Nephron (organoid): ENCODE results near the gene WIPF2.

ENCODE experiments used
- H3K27ac Mint-ChIP-seq, 3 experiments: 2 replicates each; pipeline ENCODE4 v1.8.0; 2020; ENCODE audit warnings: mixed read lengths in 3 of 3, mild to moderate bottlenecking in 2 of 3, moderate library complexity in 1 of 3
- H3K27me3 Mint-ChIP-seq: 2 replicates; pipeline ENCODE4 v1.8.0; 2021; ENCODE audit warnings: low read depth, mild to moderate bottlenecking, moderate library complexity, mixed read lengths
- H3K36me3 Mint-ChIP-seq: 2 replicates; pipeline ENCODE4 v1.8.0; 2020; ENCODE audit warnings: low read depth, mixed read lengths
- H3K4me1 Mint-ChIP-seq: 2 replicates; pipeline ENCODE4 v1.8.0; 2020; ENCODE audit warnings: mixed read lengths
- H3K4me3 Mint-ChIP-seq, 3 experiments: 2 replicates each; pipeline ENCODE4 v1.8.0; 2020; ENCODE audit warnings: mild to moderate bottlenecking in 3 of 3, mixed read lengths in 3 of 3, moderate library complexity in 2 of 3
- H3K9me3 Mint-ChIP-seq: 2 replicates; pipeline ENCODE4 v1.8.0; 2020; ENCODE audit warnings: mixed read lengths
- TF ChIP-seq, protein P1 (sequence below), 3 experiments: fragments of 200-600 bp; sonication (generic); IDR thresholded peaks; one replicate each; pipeline ENCODE4 v1.5.0; 2021; ENCODE audit warnings: antibody characterized with exemption in 3 of 3; ENCODE audit not compliant: unreplicated experiment in 3 of 3

WIPF2 gene

DNA sequence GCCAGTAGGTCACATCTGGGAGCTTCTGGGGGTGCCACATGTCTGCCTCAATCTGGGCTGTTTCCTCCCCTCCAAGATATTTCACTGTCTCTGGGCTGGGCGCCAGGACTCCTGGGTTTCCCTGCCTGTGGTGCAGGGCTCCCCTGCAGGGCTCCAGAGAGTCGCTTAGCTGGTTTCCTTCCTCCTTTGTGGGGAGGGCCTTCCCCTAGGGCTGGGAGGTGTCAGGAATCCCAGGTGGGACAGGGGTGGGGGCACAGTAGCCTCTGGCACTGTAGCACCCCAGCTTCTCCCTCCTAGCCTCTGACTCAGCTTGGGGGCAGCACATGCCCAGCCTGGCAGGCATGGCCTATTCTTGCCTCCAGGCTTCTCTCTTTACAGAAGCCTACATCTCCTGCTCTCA lies 92.5 kb downstream of the WIPF2 start:
- Mint-ChIP-seq H3K9me3 (no peaks in the 10 kb centered on the region), H3K4me1 (no peaks in the 10 kb centered on the region), H3K4me3 (peak overlapping the region in 1 of 3 experiments; percentile 34), H3K27me3 (no peaks in the 10 kb centered on the region), H3K36me3 (no peaks in the 10 kb centered on the region), H3K27ac (peak overlapping the region in 1 of 3 experiments; percentile 30)
- TF ChIP-seq, protein P1, sequence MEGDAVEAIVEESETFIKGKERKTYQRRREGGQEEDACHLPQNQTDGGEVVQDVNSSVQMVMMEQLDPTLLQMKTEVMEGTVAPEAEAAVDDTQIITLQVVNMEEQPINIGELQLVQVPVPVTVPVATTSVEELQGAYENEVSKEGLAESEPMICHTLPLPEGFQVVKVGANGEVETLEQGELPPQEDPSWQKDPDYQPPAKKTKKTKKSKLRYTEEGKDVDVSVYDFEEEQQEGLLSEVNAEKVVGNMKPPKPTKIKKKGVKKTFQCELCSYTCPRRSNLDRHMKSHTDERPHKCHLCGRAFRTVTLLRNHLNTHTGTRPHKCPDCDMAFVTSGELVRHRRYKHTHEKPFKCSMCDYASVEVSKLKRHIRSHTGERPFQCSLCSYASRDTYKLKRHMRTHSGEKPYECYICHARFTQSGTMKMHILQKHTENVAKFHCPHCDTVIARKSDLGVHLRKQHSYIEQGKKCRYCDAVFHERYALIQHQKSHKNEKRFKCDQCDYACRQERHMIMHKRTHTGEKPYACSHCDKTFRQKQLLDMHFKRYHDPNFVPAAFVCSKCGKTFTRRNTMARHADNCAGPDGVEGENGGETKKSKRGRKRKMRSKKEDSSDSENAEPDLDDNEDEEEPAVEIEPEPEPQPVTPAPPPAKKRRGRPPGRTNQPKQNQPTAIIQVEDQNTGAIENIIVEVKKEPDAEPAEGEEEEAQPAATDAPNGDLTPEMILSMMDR (IDR thresholded peaks at IDR 0.05; ENCODE audit: unreplicated experiment in 3 of 3), result no peak

GRCh38 chr17:40312131-40312731 lies 93.1 kb downstream of the WIPF2 start:
- Mint-ChIP-seq H3K27me3 (no peaks in the 10 kb centered on the region), H3K4me1 (peaks cover 2% of the 10 kb centered on the region), H3K36me3 (no peaks in the 10 kb centered on the region), H3K4me3 (no peak overlapping the region), H3K27ac (no peak overlapping the region), H3K9me3 (no peaks in the 10 kb centered on the region)
- TF ChIP-seq, protein P1 (IDR thresholded peaks at IDR 0.05; ENCODE audit: unreplicated experiment in 3 of 3), result no peak

- Mint-ChIP-seq H3K27ac (peak overlapping the region in 2 of 3 experiments; percentile 39 to 94), H3K27me3 (no peaks in the 10 kb centered on the region), H3K9me3 (no peaks in the 10 kb centered on the region), H3K36me3 (no peaks in the 10 kb centered on the region), H3K4me1 (peaks cover 11% of the 10 kb centered on the region), H3K4me3 (peak overlapping the region in 1 of 3 experiments; percentile 65)
- TF ChIP-seq, protein P1 (IDR thresholded peaks at IDR 0.05; ENCODE audit: unreplicated experiment in 3 of 3), result no peak
Observed at GRCh38 chr17:40312893-40313667, 94.0 kb downstream of the WIPF2 start.

- H3K27ac Mint-ChIP-seq, result peak overlapping the region in 2 of 3 experiments; percentile 39 to 94
- H3K27me3 Mint-ChIP-seq, result no peaks in the 10 kb centered on the region
Observed at GRCh38 chr17:40313668-40314583, 94.8 kb downstream of the WIPF2 start.

GRCh38 chr17:40314584-40314956 lies 95.5 kb downstream of the WIPF2 start:
- H3K36me3 Mint-ChIP-seq, result no peaks in the 10 kb centered on the region
- no peaks in the 10 kb centered on the region for H3K9me3 Mint-ChIP-seq
- H3K4me3 Mint-ChIP-seq, result peak overlapping the region in 2 of 3 experiments; percentile 38 to 68
- TF ChIP-seq, protein P1 (IDR thresholded peaks at IDR 0.05; ENCODE audit: unreplicated experiment in 3 of 3), result no peak
- H3K4me1 Mint-ChIP-seq, result peaks cover 22% of the 10 kb centered on the region
- no peaks in the 10 kb centered on the region for H3K27me3 Mint-ChIP-seq
- peak overlapping the region in 2 of 3 experiments; percentile 39 to 94 for H3K27ac Mint-ChIP-seq

More at GRCh38 chr17:40313668-40314583, 94.8 kb downstream of the WIPF2 start:
- peak overlapping the region in 2 of 3 experiments; percentile 48 to 65 for H3K4me3 Mint-ChIP-seq
- peaks cover 18% of the 10 kb centered on the region for H3K4me1 Mint-ChIP-seq
- TF ChIP-seq, protein P1 (IDR thresholded peaks at IDR 0.05; ENCODE audit: unreplicated experiment in 3 of 3), result no peak
- no peaks in the 10 kb centered on the region for H3K9me3 Mint-ChIP-seq
- no peaks in the 10 kb centered on the region for H3K36me3 Mint-ChIP-seq
